Fibroblast of lung (primary cell): ENCODE results near the gene FKBP1A.

Experiments used
- EZH2 ChIP-seq: IDR thresholded peaks from 2 replicates; pipeline ENCODE4 v1.5.1; 2012; ENCODE audit warnings: low read length, control low read depth, mild to moderate bottlenecking; ENCODE audit errors: missing control alignments
- TF ChIP-seq, protein P1 (sequence below), 2 donors: IDR thresholded peaks in 1 of 2; conservative IDR thresholded peaks in 1 of 2; 1 replicate in 1 of 2; 2 replicates in 1 of 2; pipeline ENCODE4 v1.5.1; 2011 to 2012; ENCODE audit warnings: low read length in 2 of 2, control low read depth in 1 of 2, inconsistent platforms in 1 of 2, low read depth in 1 of 2, mild to moderate bottlenecking in 1 of 2

DNA sequence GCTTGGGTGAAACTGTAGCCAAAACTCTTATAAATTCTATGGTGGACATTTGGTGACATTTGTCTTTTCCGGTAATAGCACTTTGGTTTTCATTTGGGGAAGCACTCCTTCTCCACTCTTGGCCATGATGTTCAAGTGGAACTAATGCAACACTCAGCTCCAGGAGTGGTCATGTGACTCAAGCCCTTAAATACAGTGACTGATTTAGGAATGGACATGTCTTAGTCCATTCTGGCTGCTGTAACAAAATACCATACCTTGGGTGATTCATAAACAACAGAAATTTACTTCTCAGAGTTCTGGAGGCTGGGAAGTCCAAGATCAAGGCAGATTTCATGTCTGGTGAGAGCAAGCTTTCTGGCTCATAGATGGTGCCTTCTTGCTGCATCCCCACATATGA lies 10.8 kb upstream of the FKBP1A start:
- TF ChIP-seq, protein P1, sequence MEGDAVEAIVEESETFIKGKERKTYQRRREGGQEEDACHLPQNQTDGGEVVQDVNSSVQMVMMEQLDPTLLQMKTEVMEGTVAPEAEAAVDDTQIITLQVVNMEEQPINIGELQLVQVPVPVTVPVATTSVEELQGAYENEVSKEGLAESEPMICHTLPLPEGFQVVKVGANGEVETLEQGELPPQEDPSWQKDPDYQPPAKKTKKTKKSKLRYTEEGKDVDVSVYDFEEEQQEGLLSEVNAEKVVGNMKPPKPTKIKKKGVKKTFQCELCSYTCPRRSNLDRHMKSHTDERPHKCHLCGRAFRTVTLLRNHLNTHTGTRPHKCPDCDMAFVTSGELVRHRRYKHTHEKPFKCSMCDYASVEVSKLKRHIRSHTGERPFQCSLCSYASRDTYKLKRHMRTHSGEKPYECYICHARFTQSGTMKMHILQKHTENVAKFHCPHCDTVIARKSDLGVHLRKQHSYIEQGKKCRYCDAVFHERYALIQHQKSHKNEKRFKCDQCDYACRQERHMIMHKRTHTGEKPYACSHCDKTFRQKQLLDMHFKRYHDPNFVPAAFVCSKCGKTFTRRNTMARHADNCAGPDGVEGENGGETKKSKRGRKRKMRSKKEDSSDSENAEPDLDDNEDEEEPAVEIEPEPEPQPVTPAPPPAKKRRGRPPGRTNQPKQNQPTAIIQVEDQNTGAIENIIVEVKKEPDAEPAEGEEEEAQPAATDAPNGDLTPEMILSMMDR (conservative IDR thresholded peaks at IDR 0.05 in 1 of 2, IDR thresholded peaks at IDR 0.05 in 1 of 2; ENCODE audit: low read depth in 1 of 2, low read length in 2 of 2) = no peak
- TF ChIP-seq EZH2 = no peak
